Adrenal gland (tissue), 12 donors: ENCODE results near the gene KLF13. TPM values are rescaled to one million over a fixed set of nuclear protein-coding genes. Genes with fewer than 3 reads are reported as not detected.

Experiments used
- DNase-seq, 7 donors: peaks; one replicate each; pipeline ENCODE4 v3.0.0-alpha.2; 2019 to 2020
- H3K27ac ChIP-seq, 5 donors: fragments of 200-600 bp; sonication (generic) in 4 of 5; 1 replicate in 3 of 5; 2 replicates in 2 of 5; pipeline versions ENCODE4 v1.5.1 to v1.8.0; 2016 to 2020; ENCODE audit warnings: mild to moderate bottlenecking in 1 of 5
- H3K27me3 ChIP-seq: fragments of 200-600 bp; 2 replicates; pipeline ENCODE4 v1.8.0; 2021
- H3K36me3 ChIP-seq, 2 donors: fragments of 200-600 bp; replicated peaks in 1 of 2; 1 replicate in 1 of 2; 2 replicates in 1 of 2; pipeline versions ENCODE4 v1.5.1 to v1.8.0; 2018 to 2022
- H3K4me1 ChIP-seq, 2 donors: fragments of 200-600 bp; replicated peaks in 1 of 2; 1 replicate in 1 of 2; 2 replicates in 1 of 2; pipeline versions ENCODE4 v1.5.1 to v1.8.0; 2018 to 2021
- H3K4me3 ChIP-seq, 4 donors: fragments of 200-600 bp; sonication (generic) in 3 of 4; one replicate each; pipeline ENCODE4 v1.5.1; 2016 to 2018
- H3K9me3 ChIP-seq, 3 donors: fragments of 200-600 bp; sonication (generic) in 1 of 3; replicated peaks in 1 of 3; 1 replicate in 2 of 3; 2 replicates in 1 of 3; pipeline versions ENCODE4 v1.5.1 to v1.8.0; 2016 to 2021
- CTCF ChIP-seq, 6 experiments: fragments of 450-650 bp in 4 of 6; fragments of 200-600 bp in 2 of 6; sonication (generic) in 1 of 6; IDR thresholded peaks; 1 replicate in 5 of 6; 2 replicates in 1 of 6; pipeline versions ENCODE4 v1.5.1 to v1.8.0; 2016 to 2021; ENCODE audit warnings: antibody characterized with exemption in 6 of 6, mild to moderate bottlenecking in 2 of 6, moderate library complexity in 1 of 6
- POLR2A ChIP-seq, 2 donors: fragments of 450-650 bp; IDR thresholded peaks; one replicate each; pipeline ENCODE4 v1.6.1; 2017; ENCODE audit warnings: antibody characterized with exemption in 2 of 2, mild to moderate bottlenecking in 2 of 2, moderate library complexity in 1 of 2
- WGBS, 4 donors: extraction: QIAGEN DNeasy Blood & Tissue Kit in 2 of 4; methylation state at CpG; one replicate each; pipeline versions ENCODE4 v1.1.5 to v1.1.7; 2013 to 2017; 5-methylcytosine and 5-hydroxymethylcytosine counted together
- intact Hi-C, 2 donors: fragments of 100-400 bp; cut with DNase I; formaldehyde crosslinking; loops; one replicate each; pipeline versions ENCODE4 v1.14.1 to v1.15.0; 2022 to 2023
- polyA plus RNA-seq, 3 donors: library from polyadenylated mRNA; stranded (reverse); fragments of 200-250 nt in 2 of 3; fragments of 350-450 nt in 1 of 3; fragmentation: Illumina TruSeq in 1 of 3; extraction: RNeasy Lipid Tissue Mini Kit (QIAGEN cat#74804) in 1 of 3; gene quantifications; one replicate each; pipeline ENCODE4 v1.2.3, GENCODE V29; 2013 to 2014
- total RNA-seq, 9 donors: library from RNA; depleted of rRNA in 4 of 9; stranded (reverse); fragments of >200 nt in 4 of 9; fragments of 120-200 nt in 1 of 9; fragmentation: NEBNext Ultra II Directional in 1 of 9; extraction: Animal tissue kit (Norgen Biotek cat#: 25700) in 1 of 9; gene quantifications; one replicate each; pipeline versions ENCODE4 v1.1.0 to v1.2.4, GENCODE V29; 2013 to 2023
- donor health status: healthy with polysubstance abuse.
- donor health status: Bipolar disorder and iron deficiency.
- donor health status: DM: yes; HTN: yes; CAD: no.
- donor health status: DM: no; HTN: no; CAD: no.
- donor health status: DM: no; HTN: no; CAD: no.
- donor health status: DM: yes; HTN: yes; CAD: no.

The KLF13 gene
- total and polyA plus RNA-seq, 12 donors: 8.4 to 65.9 (median 31.9) TPM

GRCh38 chr15:31400222-31400927, 73.7 kb downstream of the KLF13 start:
- H3K27me3 ChIP-seq: no peaks in the 10 kb centered on the region
- no peaks in the 10 kb centered on the region for H3K9me3 ChIP-seq
- H3K36me3 ChIP-seq: no peaks in the 10 kb centered on the region
- TF ChIP-seq CTCF (IDR thresholded peaks at IDR 0.05): no peak
- TF ChIP-seq POLR2A (IDR thresholded peaks at IDR 0.05): no peak
- WGBS, 4 donors: 88 to 95% (median 92%) methylated on average over 13 of the region's 13 CpGs
- no peak overlapping the region for H3K4me3 ChIP-seq
- DNase-seq: no peak
- intact Hi-C loops: no loop called here
- H3K27ac ChIP-seq: peak overlapping the region in 1 of 5 donors; percentile 80
- peaks cover 0 to 25% of the 10 kb centered on the region in 2 donors for H3K4me1 ChIP-seq

GRCh38 chr15:31401282-31401681, 74.6 kb downstream of the KLF13 start:
- H3K27me3 ChIP-seq: no peaks in the 10 kb centered on the region
- no peak for DNase-seq
- WGBS, 4 donors: 65 to 81% (median 79%) methylated on average over 4 to 8 of the region's 8 CpGs
- peaks cover 0 to 25% of the 10 kb centered on the region in 2 donors for H3K4me1 ChIP-seq
- intact Hi-C loops: no loop called here
- no peak overlapping the region for H3K4me3 ChIP-seq
- peak overlapping the region in 2 of 5 donors; percentile 20 to 78 for H3K27ac ChIP-seq
- H3K36me3 ChIP-seq: no peaks in the 10 kb centered on the region
- TF ChIP-seq CTCF (IDR thresholded peaks at IDR 0.05): no peak
- no peak for TF ChIP-seq POLR2A (IDR thresholded peaks at IDR 0.05)
- H3K9me3 ChIP-seq: no peaks in the 10 kb centered on the region

GRCh38 chr15:31402003-31402402, 75.4 kb downstream of the KLF13 start:
- peaks cover 0 to 25% of the 10 kb centered on the region in 2 donors for H3K4me1 ChIP-seq
- no peak for DNase-seq
- intact Hi-C loops: no loop called here
- TF ChIP-seq CTCF (IDR thresholded peaks at IDR 0.05) (no peak), POLR2A (IDR thresholded peaks at IDR 0.05) (no peak)
- 74 to 90% (median 85%) methylated on average over 5 to 8 of the region's 8 CpGs for WGBS, 4 donors
- no peak overlapping the region for H3K4me3 ChIP-seq
- H3K36me3 ChIP-seq: no peaks in the 10 kb centered on the region
- peak overlapping the region in 3 of 5 donors; percentile 19 to 78 (median 75) for H3K27ac ChIP-seq
- H3K9me3 ChIP-seq: no peaks in the 10 kb centered on the region
- H3K27me3 ChIP-seq: no peaks in the 10 kb centered on the region

- WGBS, 4 donors: 61 to 67% (median 63%) methylated on average over 7 to 13 of the region's 13 CpGs
- Histone ChIP-seq H3K27me3 (no peaks in the 10 kb centered on the region), H3K9me3 (no peaks in the 10 kb centered on the region), H3K36me3 (no peaks in the 10 kb centered on the region), H3K4me3 (no peak overlapping the region), H3K27ac (peak overlapping the region in 2 of 5 donors; percentile 75 to 78), H3K4me1 (peaks cover 0 to 21% of the 10 kb centered on the region in 2 donors)
- DNase-seq: peak in 4 of 7 donors; percentile 33 to 85 (median 43)
- intact Hi-C loops: no loop called here
- TF ChIP-seq CTCF (IDR thresholded peaks at IDR 0.05) (peak in 1 of 6 experiments; percentile 10), POLR2A (IDR thresholded peaks at IDR 0.05) (peak in 1 of 2 donors; percentile 43)
These were observed 75.9 kb downstream of the KLF13 start for GRCh38 chr15:31402511-31403056.
